GM23338 (cell line): Measurements from ENCODE around the gene HDAC9.

Source experiments
- CREB1 ChIP-seq: fragments of 250-450 bp; sonication (Bioruptor Pico); IDR thresholded peaks from 2 replicates; pipeline ENCODE4 v1.5.0; 2020; ENCODE audit warnings: low read depth, mild to moderate bottlenecking, moderate library complexity
- EZH2 ChIP-seq: fragments of 200-600 bp; sonication (generic); IDR thresholded peaks from one replicate; pipeline ENCODE4 v1.8.0; 2017; ENCODE audit warnings: antibody characterized with exemption, mild to moderate bottlenecking, low read depth; ENCODE audit not compliant: unreplicated experiment
- EZH2phosphoT487 ChIP-seq: fragments of 200-600 bp; sonication (generic); IDR thresholded peaks from one replicate; pipeline ENCODE4 v1.8.1; 2018; ENCODE audit warnings: antibody characterized with exemption; ENCODE audit not compliant: unreplicated experiment
- POLR2AphosphoS5 ChIP-seq: IDR thresholded peaks from 2 replicates; pipeline ENCODE4 v1.6.1; 2016; ENCODE audit warnings: antibody characterized with exemption, low read depth
- REST ChIP-seq: IDR thresholded peaks from one replicate; pipeline ENCODE4 v1.6.1; 2018; ENCODE audit warnings: antibody characterized with exemption; ENCODE audit not compliant: unreplicated experiment
- ZNF114 ChIP-seq: fragments of 250-450 bp; sonication (Bioruptor Pico); IDR thresholded peaks from 2 replicates; pipeline ENCODE4 v1.5.0; 2020; ENCODE audit warnings: mild to moderate bottlenecking, moderate library complexity
- ZNF331 ChIP-seq: fragments of 250-450 bp; sonication (Bioruptor Pico); IDR thresholded peaks from 2 replicates; pipeline ENCODE4 v1.5.0; 2020; ENCODE audit warnings: low read depth, mild to moderate bottlenecking, moderate library complexity
- TF ChIP-seq, protein P1 (sequence below), 2 experiments: fragments of 200-600 bp in 1 of 2; sonication (generic) in 1 of 2; conservative IDR thresholded peaks; 2 replicates each; pipeline versions ENCODE4 v1.5.1 to v1.6.1; 2016 to 2017; ENCODE audit warnings: antibody characterized with exemption in 2 of 2, low read depth in 2 of 2, mild to moderate bottlenecking in 2 of 2, moderate library complexity in 1 of 2
- TF ChIP-seq, protein P2 (sequence below): fragments of 250-450 bp; sonication (Bioruptor Pico); IDR thresholded peaks from 2 replicates; pipeline ENCODE4 v1.5.0; 2020; ENCODE audit warnings: mild to moderate bottlenecking, moderate library complexity

DNA sequence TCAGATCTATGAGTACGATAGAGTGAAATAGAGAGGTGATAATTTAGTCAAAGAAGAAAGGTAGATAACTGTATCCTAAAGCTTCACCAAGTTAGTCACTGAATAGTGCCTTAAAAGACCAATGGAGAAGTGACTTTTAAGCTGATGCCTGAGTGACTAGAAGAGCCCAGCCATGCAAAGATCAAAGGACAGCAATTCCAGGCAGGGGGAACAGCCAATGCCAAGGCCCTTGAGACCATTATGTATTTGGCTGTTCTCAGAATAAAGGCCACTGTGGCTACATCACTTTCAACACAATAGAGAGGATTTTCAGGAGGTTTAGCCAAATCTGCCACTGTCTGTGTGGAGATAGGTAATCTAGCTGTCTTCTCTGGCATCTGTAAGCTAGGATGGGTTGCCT, 17.8 kb downstream of the HDAC9 start:
- TF ChIP-seq, protein P1, sequence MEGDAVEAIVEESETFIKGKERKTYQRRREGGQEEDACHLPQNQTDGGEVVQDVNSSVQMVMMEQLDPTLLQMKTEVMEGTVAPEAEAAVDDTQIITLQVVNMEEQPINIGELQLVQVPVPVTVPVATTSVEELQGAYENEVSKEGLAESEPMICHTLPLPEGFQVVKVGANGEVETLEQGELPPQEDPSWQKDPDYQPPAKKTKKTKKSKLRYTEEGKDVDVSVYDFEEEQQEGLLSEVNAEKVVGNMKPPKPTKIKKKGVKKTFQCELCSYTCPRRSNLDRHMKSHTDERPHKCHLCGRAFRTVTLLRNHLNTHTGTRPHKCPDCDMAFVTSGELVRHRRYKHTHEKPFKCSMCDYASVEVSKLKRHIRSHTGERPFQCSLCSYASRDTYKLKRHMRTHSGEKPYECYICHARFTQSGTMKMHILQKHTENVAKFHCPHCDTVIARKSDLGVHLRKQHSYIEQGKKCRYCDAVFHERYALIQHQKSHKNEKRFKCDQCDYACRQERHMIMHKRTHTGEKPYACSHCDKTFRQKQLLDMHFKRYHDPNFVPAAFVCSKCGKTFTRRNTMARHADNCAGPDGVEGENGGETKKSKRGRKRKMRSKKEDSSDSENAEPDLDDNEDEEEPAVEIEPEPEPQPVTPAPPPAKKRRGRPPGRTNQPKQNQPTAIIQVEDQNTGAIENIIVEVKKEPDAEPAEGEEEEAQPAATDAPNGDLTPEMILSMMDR (conservative IDR thresholded peaks at IDR 0.05; ENCODE audit: low read depth in 2 of 2): no peak
- TF ChIP-seq EZH2: no peak
- TF ChIP-seq POLR2AphosphoS5: no peak
- TF ChIP-seq REST: no peak
- no peak for TF ChIP-seq CREB1 (CRISPR knock-in tag)
- TF ChIP-seq ZNF331 (CRISPR knock-in tag): no peak
- TF ChIP-seq EZH2phosphoT487: no peak
- no peak for TF ChIP-seq ZNF114 (CRISPR knock-in tag)
- TF ChIP-seq, protein P2, sequence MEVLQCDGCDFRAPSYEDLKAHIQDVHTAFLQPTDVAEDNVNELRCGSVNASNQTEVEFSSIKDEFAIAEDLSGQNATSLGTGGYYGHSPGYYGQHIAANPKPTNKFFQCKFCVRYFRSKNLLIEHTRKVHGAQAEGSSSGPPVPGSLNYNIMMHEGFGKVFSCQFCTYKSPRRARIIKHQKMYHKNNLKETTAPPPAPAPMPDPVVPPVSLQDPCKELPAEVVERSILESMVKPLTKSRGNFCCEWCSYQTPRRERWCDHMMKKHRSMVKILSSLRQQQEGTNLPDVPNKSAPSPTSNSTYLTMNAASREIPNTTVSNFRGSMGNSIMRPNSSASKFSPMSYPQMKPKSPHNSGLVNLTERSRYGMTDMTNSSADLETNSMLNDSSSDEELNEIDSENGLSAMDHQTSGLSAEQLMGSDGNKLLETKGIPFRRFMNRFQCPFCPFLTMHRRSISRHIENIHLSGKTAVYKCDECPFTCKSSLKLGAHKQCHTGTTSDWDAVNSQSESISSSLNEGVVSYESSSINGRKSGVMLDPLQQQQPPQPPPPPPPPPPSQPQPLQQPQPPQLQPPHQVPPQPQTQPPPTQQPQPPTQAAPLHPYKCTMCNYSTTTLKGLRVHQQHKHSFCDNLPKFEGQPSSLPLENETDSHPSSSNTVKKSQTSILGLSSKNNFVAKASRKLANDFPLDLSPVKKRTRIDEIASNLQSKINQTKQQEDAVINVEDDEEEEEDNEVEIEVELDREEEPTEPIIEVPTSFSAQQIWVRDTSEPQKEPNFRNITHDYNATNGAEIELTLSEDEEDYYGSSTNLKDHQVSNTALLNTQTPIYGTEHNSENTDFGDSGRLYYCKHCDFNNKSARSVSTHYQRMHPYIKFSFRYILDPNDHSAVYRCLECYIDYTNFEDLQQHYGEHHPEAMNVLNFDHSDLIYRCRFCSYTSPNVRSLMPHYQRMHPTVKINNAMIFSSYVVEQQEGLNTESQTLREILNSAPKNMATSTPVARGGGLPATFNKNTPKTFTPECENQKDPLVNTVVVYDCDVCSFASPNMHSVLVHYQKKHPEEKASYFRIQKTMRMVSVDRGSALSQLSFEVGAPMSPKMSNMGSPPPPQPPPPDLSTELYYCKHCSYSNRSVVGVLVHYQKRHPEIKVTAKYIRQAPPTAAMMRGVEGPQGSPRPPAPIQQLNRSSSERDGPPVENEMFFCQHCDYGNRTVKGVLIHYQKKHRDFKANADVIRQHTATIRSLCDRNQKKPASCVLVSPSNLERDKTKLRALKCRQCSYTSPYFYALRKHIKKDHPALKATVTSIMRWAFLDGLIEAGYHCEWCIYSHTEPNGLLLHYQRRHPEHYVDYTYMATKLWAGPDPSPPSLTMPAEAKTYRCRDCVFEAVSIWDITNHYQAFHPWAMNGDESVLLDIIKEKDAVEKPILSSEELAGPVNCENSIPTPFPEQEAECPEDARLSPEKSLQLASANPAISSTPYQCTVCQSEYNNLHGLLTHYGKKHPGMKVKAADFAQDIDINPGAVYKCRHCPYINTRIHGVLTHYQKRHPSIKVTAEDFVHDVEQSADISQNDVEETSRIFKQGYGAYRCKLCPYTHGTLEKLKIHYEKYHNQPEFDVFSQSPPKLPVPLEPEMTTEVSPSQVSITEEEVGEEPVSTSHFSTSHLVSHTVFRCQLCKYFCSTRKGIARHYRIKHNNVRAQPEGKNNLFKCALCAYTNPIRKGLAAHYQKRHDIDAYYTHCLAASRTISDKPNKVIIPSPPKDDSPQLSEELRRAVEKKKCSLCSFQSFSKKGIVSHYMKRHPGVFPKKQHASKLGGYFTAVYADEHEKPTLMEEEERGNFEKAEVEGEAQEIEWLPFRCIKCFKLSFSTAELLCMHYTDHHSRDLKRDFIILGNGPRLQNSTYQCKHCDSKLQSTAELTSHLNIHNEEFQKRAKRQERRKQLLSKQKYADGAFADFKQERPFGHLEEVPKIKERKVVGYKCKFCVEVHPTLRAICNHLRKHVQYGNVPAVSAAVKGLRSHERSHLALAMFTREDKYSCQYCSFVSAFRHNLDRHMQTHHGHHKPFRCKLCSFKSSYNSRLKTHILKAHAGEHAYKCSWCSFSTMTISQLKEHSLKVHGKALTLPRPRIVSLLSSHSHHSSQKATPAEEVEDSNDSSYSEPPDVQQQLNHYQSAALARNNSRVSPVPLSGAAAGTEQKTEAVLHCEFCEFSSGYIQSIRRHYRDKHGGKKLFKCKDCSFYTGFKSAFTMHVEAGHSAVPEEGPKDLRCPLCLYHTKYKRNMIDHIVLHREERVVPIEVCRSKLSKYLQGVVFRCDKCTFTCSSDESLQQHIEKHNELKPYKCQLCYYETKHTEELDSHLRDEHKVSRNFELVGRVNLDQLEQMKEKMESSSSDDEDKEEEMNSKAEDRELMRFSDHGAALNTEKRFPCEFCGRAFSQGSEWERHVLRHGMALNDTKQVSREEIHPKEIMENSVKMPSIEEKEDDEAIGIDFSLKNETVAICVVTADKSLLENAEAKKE (CRISPR knock-in tag): no peak
